Measurements from ENCODE around the gene CNNM4.

The CNNM4 gene

DNA sequence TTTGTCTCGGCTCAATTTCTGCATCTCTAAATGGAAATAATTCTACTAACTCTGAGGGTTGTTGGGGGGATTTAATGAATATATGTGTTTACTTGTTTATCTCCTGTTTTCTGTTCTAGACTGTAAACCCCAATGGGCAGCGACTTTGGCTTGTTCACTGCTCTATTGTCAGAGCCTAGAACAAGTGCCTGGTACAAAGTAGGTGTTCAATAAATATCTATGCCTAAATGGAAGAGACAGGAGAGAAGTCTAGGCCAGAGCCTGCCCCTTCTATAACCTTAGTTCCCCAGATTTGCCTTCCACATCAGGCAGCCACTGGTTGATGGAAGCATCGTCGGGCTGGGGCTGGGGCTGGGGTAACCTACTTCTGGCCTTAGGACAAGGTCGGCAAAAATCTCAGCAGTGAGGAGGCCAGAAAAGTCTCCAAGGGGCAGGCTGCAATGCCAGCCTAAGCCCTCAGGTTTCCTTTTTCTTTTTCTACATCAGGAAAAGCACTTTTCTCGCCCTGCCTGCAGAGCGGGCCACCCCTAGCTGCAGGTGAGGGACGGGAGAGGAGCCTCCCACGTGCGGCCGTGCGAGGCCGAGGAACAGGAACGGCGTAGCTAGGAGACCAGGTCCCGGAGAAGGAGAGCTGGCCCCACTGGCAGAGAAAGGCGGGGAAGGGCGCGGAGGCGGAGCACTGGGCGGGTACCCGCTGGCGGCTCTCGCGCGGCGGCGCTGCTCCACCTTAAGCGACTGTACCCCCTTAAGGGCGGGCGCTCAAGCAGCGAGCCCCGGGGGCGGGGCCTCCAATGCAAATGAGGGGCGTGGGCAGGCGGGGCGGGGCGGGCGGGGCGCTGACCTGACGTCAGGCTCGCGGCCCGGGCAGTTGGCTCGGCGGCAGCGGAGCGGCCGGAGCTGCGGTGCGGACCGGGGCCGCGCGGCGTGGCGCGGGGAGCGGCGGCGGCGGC, at the start of gene CNNM4:
Gene CNNM4, plus strand, starts transcription at position 867 of the 950 bp plus-strand sequence. CDS start 98 bp downstream, outside the sequence.
- DNase-seq (ENCODE audit: low read depth): peak; percentile 89

DNA sequence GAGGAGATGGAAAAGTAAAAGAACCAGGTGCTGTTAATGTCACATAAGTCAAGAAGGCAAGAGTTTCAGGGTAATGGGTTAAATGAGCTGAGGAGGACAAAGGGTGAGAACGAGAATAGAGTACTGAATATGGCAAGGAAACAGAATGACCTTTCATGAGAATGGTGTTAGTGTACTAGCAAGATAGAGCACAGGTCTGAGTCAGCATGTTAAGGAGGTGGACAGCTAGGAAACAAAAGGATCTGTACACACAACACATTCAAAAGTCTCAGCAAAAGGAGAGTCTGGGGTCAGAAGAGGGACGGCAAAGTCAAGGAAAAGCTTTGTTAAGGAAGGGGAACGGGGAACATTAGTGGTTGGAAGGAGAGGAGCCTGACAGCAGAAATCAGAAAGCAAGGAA, 49.7 kb upstream of the CNNM4 start:
- DNase-seq (ENCODE audit: low read depth): no peak

DNA sequence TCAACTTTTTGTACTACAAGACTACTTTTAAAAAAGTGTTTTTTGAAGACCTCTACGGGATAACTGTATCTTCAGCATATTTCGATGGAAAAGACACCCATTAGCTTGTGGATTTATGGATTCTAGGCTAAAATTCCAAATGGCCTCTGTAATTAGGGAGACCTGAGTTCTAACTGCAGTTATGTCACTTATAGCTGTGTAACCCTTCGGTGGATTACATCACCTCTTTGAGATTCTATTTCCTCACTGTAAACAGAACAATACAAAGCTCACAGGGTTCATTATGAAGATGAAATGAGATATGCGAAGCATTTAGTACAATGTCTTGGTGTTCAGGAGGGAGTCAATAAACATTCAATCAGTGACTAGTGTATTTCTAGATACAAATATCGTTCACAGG, 45.0 kb upstream of the CNNM4 start:
- DNase-seq (ENCODE audit: low read depth): no peak

DNA sequence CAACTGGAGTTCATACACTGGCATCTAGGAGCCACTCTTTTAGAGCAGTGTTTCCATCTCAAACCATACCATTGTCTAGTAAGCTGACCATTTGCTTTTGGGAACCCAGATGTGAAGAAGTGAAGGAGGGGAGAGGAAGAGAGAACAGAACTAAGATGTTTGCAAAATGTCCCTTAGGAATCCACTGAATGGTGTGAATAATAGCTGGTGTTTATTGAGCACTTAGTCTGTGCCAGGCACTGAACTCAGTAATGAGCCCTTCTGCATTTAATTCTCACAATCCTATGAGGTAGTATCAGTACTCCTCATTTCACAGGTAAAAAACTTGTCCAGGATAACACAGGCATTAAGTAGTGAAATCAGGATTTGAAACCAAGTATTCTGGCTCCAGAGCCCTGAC, 44.3 kb upstream of the CNNM4 start:
- no peak for DNase-seq (ENCODE audit: low read depth)

DNA sequence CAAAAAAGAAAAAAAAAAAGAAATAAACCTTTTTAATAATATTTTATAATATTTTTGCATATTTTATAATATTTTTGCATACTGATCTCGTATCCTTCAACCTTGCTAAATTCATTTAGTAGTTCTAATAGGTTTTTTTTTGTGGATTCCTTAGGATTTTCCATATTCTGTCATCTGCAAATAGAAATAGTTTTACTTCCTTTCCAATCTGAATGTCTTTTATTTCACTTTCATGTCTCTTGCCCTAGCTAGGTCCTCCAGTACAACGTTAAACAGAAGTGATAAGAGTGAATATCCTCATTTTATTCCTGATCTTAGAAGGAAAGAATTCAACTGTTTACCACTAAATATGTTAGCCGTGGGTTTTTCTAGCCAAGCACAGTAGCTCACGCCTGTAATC, 34.6 kb upstream of the CNNM4 start:
- DNase-seq (ENCODE audit: low read depth): no peak

DNA sequence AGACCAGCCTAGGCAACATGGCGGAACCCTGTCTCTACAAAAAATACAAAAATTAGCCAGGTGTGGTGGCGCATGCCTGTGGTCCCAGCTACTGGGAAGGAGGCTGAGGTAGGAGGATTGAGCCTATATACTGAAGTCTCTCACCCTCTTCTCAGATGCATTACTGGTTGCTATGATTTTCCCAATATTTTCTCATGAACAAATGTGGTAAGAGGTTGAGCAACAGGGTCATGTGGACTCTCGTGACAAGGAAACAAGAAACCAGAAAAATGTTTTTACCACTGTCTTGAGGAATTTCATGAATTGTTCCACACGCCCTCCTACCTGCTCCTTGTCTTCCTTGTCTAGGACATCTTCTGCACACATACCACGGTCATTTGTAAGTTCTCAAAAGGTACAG, 33.3 kb upstream of the CNNM4 start:
- DNase-seq (ENCODE audit: low read depth): no peak

DNA sequence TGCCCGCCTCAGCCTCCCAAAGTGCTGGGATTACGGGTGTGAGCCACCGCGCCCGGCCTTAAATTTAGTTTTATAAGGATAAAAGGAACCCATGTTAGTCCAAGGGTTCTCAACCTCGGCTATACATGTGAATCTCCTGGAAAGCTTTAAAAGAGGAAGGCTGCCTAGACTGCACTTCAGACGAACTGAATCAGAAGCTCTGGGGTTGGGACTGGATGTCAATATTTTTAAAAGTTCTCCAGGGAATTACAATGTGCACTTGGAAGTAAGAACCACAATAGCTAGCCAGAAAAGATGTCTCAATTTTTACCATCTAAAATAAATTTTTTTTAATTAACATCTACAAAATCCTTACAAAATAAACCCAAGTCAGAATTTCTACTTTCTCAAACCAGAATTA, 31.0 kb upstream of the CNNM4 start:
- DNase-seq (ENCODE audit: low read depth): no peak

DNA sequence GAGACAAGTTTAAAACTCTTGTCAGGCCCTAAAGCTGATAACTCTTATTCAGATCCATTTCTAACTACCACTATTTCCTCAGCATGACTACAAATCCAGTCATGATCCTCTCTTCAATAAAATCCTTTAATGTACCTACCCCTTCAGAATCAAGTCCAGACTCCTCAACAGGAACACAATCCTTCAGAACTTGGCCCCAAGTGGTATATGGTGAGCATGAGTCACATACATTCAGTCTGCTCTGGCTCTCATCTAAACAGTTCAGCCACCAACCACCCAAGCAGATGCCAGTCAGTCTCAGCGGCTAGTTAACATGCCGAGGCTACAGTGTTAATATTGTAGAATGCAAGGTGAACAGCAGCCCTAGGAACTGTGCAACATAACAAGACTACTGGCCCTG, 30.5 kb upstream of the CNNM4 start:
- DNase-seq (ENCODE audit: low read depth): no peak

DNA sequence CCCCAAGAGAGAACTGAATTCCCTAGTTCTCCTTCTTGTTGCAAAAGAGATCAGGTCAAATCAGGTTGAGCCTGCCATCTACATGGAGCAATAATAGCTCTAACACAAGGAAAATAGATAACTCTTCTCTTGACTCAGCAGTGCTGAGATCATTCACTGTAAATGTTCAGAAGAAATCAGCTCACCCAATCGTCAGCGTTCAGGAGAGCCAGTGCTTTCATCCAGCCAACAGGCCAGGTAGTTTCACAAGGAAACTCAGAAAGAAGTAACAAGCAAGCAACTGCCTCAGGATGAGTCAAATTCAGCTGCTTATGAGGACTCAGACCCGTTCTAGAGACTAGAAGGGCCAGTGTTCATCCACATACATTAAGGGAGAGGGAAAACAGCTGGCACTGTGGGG, 26.8 kb upstream of the CNNM4 start:
- DNase-seq (ENCODE audit: low read depth): no peak

DNA sequence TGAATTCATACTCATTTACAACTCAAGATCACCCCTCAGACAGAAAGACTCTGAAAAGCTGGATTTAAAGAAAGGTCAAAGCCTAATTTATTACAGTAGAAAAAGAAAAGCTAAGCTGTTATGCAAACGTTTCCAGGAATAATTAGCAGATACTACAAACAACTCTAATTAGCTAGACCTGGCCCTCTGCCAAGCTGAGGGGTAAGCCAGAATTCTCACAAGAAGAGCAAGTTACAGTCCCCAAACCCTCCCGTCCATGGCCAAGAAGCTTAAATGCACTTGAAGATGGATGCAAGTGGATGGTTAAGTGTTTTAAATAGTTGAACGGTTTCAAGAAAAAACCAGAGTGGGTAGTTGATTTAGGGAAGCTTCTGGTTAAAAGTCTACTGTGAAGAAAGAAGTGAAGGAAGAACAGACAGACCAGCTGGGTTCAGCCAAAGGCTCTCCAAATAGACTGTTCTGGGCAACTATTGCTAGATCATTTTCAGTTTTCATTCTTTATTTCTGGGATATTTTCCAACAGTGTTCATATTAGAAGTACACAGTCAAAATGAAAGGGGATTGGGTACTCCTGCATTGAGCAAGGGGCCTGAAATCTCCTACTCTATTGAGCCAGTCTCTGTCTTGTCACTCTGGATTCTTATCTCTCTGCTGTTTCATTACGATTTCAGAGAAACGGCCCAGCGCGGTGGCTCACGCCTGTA, 25.7 kb upstream of the CNNM4 start:
- no peak for DNase-seq (ENCODE audit: low read depth)

DNA sequence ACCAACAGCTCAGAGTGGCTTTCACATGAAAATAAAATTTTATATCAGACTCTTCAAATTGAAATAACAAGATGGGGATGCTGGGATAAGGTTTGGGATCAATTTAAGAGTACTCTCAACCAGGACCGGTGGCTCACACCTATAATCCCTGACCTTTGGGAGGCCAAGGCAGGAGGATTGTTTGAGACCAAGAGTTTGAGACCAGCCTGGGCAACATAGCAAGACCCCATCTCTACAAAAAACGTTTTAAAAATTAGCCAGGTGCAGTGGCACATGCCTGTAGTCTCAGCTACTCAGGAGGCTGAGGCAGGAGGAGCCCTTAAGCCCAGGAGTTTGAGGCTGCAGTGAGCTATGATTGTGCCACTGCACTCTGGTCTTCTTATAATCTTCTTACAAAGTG, 23.5 kb upstream of the CNNM4 start:
- no peak for DNase-seq (ENCODE audit: low read depth)

DNA sequence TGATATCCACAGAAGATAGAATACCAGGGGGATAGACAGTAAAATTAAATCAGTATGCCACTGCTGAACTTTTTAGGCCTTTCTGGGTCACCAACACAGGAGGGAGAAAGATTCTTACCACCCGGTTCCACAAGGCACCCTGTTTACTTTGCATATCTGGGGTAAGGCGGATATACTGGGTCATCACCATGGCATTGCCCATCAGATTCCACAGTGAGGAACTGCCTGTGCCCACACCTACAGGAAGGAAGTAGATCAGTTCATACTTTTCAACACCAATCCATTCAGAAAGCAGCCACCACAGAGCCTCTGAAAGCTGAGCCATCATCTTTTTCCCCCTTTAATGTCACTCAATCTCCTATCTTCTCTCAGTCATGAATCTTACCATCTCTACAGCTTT, 22.9 kb upstream of the CNNM4 start:
- DNase-seq (ENCODE audit: low read depth): no peak

DNA sequence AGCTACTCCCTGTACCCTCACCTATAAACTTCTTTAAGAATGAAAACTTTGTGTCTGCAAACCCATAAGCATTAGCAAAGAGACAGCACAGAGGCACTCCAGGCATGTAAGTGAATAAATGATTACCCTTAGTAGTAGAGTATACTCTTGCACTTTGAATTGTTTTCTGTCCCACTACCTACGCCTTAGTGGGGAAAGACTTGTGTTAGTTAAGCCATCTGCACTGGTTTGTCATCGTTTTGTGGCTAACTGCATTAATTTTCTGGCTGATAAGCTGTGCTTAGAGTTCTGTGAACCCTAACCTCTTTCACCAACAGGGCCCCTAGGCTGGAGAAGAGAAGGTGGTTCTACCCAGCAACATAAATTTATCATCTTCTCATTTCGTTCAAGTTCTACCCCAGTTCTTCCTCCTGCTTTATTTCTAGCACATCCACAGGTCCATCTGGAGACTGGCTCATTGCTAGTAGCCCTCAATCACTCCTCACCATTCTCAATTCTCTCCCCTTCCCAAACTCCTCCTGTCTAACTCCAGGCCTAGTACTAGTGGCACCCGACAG, 21.5 kb upstream of the CNNM4 start:
- no peak for DNase-seq (ENCODE audit: low read depth)

DNA sequence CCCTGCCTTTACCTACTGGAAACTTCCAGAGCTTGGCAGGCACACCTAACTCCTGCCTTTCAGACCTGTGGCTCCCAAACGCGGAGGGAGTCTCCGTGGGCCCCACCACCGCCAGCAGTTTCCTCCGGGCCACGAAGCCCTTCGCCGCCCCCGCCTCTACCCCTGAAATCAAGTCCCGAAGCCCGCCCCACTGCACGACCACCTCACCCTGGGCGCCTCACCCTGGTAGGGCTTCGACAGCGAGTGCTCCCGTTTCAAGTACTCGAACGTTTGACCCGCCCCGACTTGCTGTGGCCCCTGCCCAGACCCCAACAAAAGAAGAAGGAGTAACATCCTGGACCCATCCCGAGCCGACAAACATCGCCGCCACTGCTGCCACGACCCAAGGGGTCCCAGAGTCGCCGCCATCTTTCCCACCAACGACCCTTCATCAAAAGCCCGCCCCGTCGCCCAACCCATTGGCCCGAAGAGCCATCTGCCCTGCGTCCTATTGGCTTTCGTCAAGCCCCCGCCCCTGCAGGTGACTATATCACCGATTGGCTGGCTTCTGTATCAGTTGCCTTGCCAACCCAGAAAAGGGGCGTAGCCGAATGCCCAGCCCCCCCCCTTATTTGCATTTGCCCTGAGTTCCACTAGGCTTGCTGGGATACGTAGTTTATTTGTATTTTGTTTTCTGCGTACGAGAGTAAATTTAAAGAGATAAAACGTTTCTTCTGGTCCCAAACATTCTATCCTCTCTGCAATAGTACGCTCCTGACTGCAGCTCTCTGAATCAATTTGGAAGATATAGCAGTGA, 20.9 kb upstream of the CNNM4 start, which contains the start of gene LMAN2L:
Gene LMAN2L, minus strand, starts transcription at position 432 of the 796 bp plus-strand sequence. Its CDS starts 24 bp downstream, at position 408.
- peak; percentile 98 for DNase-seq (ENCODE audit: low read depth)

DNA sequence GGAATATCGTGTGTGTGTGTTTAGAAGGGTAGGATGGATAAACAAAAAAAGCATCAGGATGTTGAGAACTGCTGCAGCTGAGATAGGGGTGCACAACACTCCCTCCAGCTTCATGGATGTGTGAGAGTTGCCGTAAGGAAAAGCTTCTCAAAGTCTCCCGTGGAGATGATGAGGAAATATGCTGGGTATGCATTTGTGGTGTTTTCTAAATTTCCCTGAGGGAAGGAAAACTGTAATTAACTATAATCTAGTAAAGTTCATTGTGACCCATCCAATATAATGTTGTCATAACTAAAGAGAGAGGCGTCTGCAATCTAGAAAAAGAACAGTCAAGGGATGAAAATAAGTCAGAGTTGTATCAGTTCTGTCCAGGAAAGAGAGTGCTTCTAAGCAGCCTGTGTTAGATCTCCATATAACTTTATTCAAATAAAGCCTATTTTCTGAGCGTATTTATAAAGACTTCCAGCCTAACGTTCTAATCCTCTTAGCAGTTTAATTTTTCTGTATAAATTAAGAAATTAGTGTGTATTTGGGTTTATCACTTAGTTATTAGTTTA, 13.6 kb upstream of the CNNM4 start:
- DNase-seq (ENCODE audit: low read depth): no peak

DNA sequence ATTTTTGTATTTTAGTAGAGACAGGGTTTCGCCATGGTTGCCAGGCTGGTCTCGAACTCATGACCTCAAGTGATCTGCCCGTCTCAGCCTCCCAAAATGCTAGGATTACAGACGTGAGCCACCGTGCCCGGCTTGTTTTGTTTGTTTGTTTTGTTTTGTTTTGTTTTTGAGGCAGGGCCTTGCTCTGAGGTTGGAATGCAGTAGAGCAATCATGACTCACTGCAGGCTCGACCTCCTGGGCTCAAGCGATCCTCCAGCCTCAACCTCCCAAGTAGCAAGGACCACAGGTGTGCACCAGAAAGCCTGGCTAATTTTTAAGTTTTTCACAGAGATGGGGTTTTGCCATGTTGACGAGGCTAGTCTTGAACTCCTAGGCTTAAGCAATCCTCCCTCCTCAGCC, 8.9 kb upstream of the CNNM4 start:
- no peak for DNase-seq (ENCODE audit: low read depth)

DNA sequence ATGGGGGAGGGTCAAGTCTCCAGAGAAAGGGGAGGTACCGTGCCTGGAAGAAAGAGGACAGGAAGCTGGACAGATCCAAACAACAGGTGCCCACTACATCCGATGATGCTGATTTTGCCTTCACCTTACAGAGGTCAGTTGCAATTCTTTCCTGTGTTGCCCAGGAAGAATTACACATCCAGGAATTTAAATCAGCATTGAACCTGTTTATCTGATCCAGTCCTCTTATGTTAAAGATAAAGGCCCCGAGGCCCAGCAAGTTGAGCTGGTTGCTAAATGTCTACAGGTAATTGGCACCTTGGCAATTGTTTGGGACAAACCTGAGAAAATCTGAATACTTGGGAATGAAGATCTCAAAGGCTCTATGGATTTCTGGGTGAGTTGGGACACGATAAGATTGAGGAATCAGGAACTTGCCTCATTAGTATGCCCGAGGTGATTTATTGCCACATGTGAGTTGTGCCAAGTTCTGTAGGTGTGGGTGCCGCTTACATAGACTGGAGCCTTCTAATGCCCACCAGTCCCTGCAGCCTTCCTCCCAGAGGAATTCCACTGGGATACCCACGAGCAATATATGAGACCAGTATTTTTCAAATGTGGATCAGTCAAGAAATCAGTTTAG, 6.9 kb upstream of the CNNM4 start:
- DNase-seq (ENCODE audit: low read depth): no peak

DNA sequence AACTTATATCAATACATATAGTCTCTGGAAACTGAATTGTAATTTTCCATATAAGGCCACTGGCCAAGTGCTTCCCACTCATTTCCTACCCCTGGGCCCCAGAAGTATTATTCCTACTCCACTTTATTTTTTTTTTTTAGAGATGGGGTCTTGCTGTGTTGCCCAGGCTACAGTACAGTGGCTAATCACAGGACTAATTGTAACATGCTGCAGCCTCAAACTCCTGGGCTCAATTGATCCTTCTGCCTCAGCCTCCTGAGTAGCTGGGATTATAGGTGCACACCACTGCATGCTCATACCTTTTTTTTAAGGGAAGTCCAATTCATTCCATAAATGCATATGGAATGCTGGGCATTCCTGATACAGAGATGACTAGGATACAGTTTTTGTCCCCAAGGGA, 6.4 kb upstream of the CNNM4 start:
- DNase-seq (ENCODE audit: low read depth): no peak

DNA sequence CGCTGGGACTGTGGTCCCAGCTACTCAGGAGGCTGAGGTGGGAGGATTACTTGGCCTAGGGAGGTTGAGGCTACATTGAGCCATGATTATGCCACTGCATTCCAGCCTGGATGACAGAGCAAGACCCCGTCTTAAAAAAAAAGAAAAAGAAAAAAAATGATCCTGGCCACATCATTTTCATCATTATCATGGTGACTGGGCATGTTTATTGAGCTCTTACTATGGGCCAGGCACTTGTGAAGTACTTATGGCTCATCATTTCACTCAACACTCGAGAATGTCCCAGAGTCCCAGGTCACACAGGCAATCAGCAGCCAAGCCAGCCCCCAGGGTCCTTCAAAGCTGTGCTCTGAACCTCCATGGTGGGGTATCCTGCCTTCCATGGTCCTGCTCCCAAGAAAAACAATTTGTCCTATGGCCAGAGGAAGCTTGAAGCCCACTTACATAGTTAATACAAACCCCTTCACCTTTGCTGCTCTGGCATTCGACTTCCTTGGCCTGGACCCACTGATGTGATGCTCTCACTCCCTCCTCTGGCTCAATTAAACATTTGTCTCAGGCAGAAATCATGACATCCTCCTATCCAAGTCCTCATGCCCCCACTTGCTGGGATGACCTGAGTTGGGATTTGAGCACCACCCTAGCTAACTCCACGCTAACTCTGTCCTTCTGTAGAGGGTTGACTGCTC, 3.8 kb upstream of the CNNM4 start:
- DNase-seq (ENCODE audit: low read depth): no peak

DNA sequence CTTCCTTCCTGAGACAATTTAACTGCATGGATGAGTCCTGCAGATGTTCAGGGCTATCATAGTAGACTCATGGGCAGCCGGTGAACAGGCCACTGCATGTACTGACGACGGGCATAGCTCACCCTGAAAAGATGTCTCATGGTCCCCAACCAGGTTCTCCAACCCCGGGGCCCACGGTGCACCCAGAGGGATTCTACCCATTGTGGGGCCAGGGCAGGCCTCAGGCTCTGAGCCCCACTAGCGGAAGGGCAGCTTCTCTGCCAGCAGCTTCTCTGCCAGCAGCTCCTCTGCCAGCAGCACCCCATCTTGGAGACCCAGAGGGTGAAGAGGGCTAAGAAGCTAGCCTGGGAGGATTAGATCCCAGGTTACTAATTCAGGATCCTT, 3.2 kb upstream of the CNNM4 start:
- DNase-seq (ENCODE audit: low read depth): no peak

DNA sequence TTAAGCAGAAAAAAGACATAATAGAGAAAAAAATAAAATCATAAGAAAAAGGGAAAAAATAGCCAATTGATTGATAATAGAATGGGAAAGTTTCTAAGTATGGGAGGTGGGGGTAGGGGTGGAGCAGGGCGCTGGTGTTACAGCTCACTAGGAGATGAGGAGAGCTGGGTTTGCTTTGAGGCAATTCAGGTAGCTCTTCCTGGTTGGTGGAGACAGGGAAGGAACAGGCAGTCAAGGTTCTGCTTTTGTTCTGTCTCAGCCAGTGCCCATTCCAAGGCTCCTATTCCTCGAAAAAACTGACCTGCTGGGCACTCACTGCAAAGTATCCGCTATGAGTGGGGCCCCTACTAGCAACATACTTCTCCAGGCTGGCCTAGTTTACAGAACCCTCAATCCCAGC, 1.7 kb upstream of the CNNM4 start:
- DNase-seq (ENCODE audit: low read depth): no peak
